ENCODE data around the gene FGF7.
"Not testable (repeated sequence)": the region's sequence is repeated elsewhere in the genome, so short reads cannot be mapped to it uniquely, and the experiment has no call there.

The FGF7 gene

GRCh38 chr15:49495993-49496753 lies 73.1 kb downstream of the FGF7 start:
- DNase-seq = no peak

- DNase-seq = no peak
Observed at GRCh38 chr15:49501586-49501985, 78.5 kb downstream of the FGF7 start.

- DNase-seq = no peak
Observed at GRCh38 chr15:49506341-49506740, 83.3 kb downstream of the FGF7 start.

- no peak for DNase-seq
Observed at GRCh38 chr15:49507261-49507660, 84.2 kb downstream of the FGF7 start.

GRCh38 chr15:49512739-49513138 lies 89.7 kb downstream of the FGF7 start:
- DNase-seq = not testable (repeated sequence)

- DNase-seq = no peak
Observed at GRCh38 chr15:49521802-49522201, 98.8 kb downstream of the FGF7 start.

GRCh38 chr15:49528289-49528688 lies 105.2 kb downstream of the FGF7 start:
- no peak for DNase-seq

GRCh38 chr15:49530092-49530491 lies 107.0 kb downstream of the FGF7 start:
- no peak for DNase-seq
